CD4-positive, alpha-beta memory T cell (primary cell): Measurements from ENCODE around the gene RABGAP1L. TPM values are rescaled to one million over a fixed set of nuclear protein-coding genes. Genes with fewer than 3 reads are reported as not detected.

ENCODE experiments used
- CTCF ChIA-PET: fragments of 350-600 bp; sonication (Branson Sonifier 250); formaldehyde crosslinking; loops from one replicate; lab custom pipeline; 2021; ENCODE audit warnings: inconsistent platforms; ENCODE audit not compliant: partially characterized antibody; lab: Charles Lee
- POLR2A ChIA-PET: fragments of 350-600 bp; sonication (Branson Sonifier 250); formaldehyde crosslinking; loops from one replicate; lab custom pipeline; 2021; ENCODE audit not compliant: partially characterized antibody; lab: Charles Lee
- DNase-seq, 5 donors: peaks; one replicate each; pipeline versions ENCODE4 v3.0.0 to v3.0.0-alpha.2; 2020 to 2022; ENCODE audit warnings: mixed read lengths in 1 of 5
- H3K27ac ChIP-seq: one replicate; pipeline ENCODE4 v1.7.0; 2013; ENCODE audit warnings: low read depth, low read length
- H3K27me3 ChIP-seq: 2 replicates; pipeline ENCODE4 v1.7.0; 2013; ENCODE audit warnings: mild to moderate bottlenecking, low read length, moderate library complexity; ENCODE audit not compliant: insufficient read depth
- H3K36me3 ChIP-seq: 2 replicates; pipeline ENCODE4 v1.7.0; 2013; ENCODE audit warnings: mild to moderate bottlenecking, low read length, moderate library complexity; ENCODE audit not compliant: insufficient read depth
- H3K4me1 ChIP-seq: 2 replicates; pipeline ENCODE4 v1.7.0; 2013; ENCODE audit warnings: mild to moderate bottlenecking, low read length, moderate library complexity; ENCODE audit not compliant: insufficient read depth
- H3K4me3 ChIP-seq, 2 donors: one replicate each; pipeline ENCODE4 v1.7.0; 2013; ENCODE audit warnings: low read length in 2 of 2, mild to moderate bottlenecking in 1 of 2
- H3K9me3 ChIP-seq, 2 donors: one replicate each; pipeline ENCODE4 v1.7.0; 2013; ENCODE audit warnings: low read length in 2 of 2, control low read depth in 1 of 2; ENCODE audit not compliant: control insufficient read depth in 1 of 2
- H3K27ac Mint-ChIP-seq, 7 donors: one replicate each; pipeline ENCODE4 v1.8.0; 2020 to 2021; ENCODE audit warnings: mixed read lengths in 7 of 7, mild to moderate bottlenecking in 6 of 7, inconsistent platforms in 3 of 7, moderate library complexity in 3 of 7
- H3K27me3 Mint-ChIP-seq, 2 donors: one replicate each; pipeline ENCODE4 v1.8.0; 2020 to 2021; ENCODE audit warnings: mixed read lengths in 2 of 2
- H3K36me3 Mint-ChIP-seq, 2 donors: one replicate each; pipeline ENCODE4 v1.8.0; 2020 to 2021; ENCODE audit warnings: mixed read lengths in 2 of 2, inconsistent platforms in 1 of 2, mild to moderate bottlenecking in 1 of 2
- H3K4me1 Mint-ChIP-seq, 4 donors: one replicate each; pipeline ENCODE4 v1.8.0; 2020 to 2021; ENCODE audit warnings: mixed read lengths in 4 of 4, mild to moderate bottlenecking in 1 of 4
- H3K4me3 Mint-ChIP-seq, 8 donors: one replicate each; pipeline ENCODE4 v1.8.0; 2020 to 2021; ENCODE audit warnings: mixed read lengths in 8 of 8, mild to moderate bottlenecking in 7 of 8, moderate library complexity in 6 of 8, inconsistent platforms in 3 of 8
- H3K9me3 Mint-ChIP-seq, 8 donors: one replicate each; pipeline ENCODE4 v1.8.0; 2020 to 2021; ENCODE audit warnings: mixed read lengths in 8 of 8, mild to moderate bottlenecking in 5 of 8, inconsistent platforms in 3 of 8, moderate library complexity in 1 of 8
- intact Hi-C: fragments of 100-400 bp; cut with micrococcal nuclease; formaldehyde crosslinking; loops from one replicate; pipeline ENCODE4 v1.15.1; 2023
- polyA plus RNA-seq, 2 donors: library from polyadenylated mRNA; unstranded; fragments of 300-500 nt; fragmentation: Illumina TruSeq; gene quantifications; one replicate each; pipeline ENCODE4 v1.2.3, GENCODE V29; 2021
- total RNA-seq, 2 experiments: library from RNA; stranded (reverse); gene quantifications; one replicate each; pipeline ENCODE4 v1.2.3, GENCODE V29; 2021

RABGAP1L gene
- total and polyA plus RNA-seq, 4 experiments from 2014 or later, result 75.7 to 114 (median 96.8) TPM

- Mint-ChIP-seq H3K4me1 (peaks cover 63 to 80% (median 74%) of the 10 kb centered on the region in 4 donors), H3K36me3 (peaks cover 3 to 17% of the 10 kb centered on the region in 2 donors), H3K27me3 (no peaks in the 10 kb centered on the region), H3K27ac (peak overlapping the region; percentile 93 to 99 (median 94)), H3K9me3 (no peaks in the 10 kb centered on the region), H3K4me3 (peak overlapping the region; percentile 65 to 84 (median 76))
- H3K4me3 ChIP-seq, result peak overlapping the region in 1 of 2 donors; percentile 29
- CTCF ChIA-PET, result interaction anchor here (1.0 to 11.2 kb wide), 7 partner anchors 11 to 168 kb away, joined by 3 to 122 read pairs (median 6); partner anchors contain the start of gene CACYBP
- H3K9me3 ChIP-seq, result no peaks in the 10 kb centered on the region
- DNase-seq, result peak in 4 of 5 donors; percentile 39 to 55 (median 46)
- POLR2A ChIA-PET, result interaction anchor here (0.6 to 12.5 kb wide), 16 partner anchors 13 to 1253 kb away, joined by 3 to 315 read pairs (median 6); partner anchors contain the start of genes CACYBP, GAS5, KLHL20 and MRPS14
- no peaks in the 10 kb centered on the region for H3K27me3 ChIP-seq
- H3K4me1 ChIP-seq, result peaks cover 91% of the 10 kb centered on the region
- intact Hi-C loops, result loop anchor here (1.0 to 10.0 kb wide), 6 partner anchors 9 to 1103 kb away; partner anchors contain the start of genes CACYBP, GAS5, RABGAP1L and ZBTB37
- no peaks in the 10 kb centered on the region for H3K36me3 ChIP-seq
- peak overlapping the region; percentile 59 for H3K27ac ChIP-seq
Measured at GRCh38 chr1:174967845-174968705, 808.8 kb downstream of the RABGAP1L start.

- Mint-ChIP-seq H3K4me1 (peaks cover 57 to 73% (median 67%) of the 10 kb centered on the region in 4 donors), H3K27me3 (no peaks in the 10 kb centered on the region), H3K4me3 (peak overlapping the region; percentile 65 to 84 (median 76)), H3K27ac (peak overlapping the region; percentile 93 to 99 (median 94)), H3K9me3 (no peaks in the 10 kb centered on the region), H3K36me3 (peaks cover 7 to 19% of the 10 kb centered on the region in 2 donors)
- CTCF ChIA-PET, result interaction anchor here (0.6 to 11.2 kb wide), 7 partner anchors 11 to 169 kb away, joined by 3 to 122 read pairs (median 5); partner anchors contain the start of gene CACYBP
- Histone ChIP-seq H3K9me3 (no peaks in the 10 kb centered on the region), H3K27me3 (no peaks in the 10 kb centered on the region), H3K36me3 (no peaks in the 10 kb centered on the region), H3K4me1 (peaks cover 84% of the 10 kb centered on the region), H3K27ac (peak overlapping the region; percentile 59), H3K4me3 (peak overlapping the region in 1 of 2 donors; percentile 29)
- peak; percentile 77 to 82 (median 78) for DNase-seq
- intact Hi-C loops, result loop anchor here (1.0 to 10.0 kb wide), 6 partner anchors 9 to 1104 kb away; partner anchors contain the start of genes CACYBP, GAS5, RABGAP1L and ZBTB37
- POLR2A ChIA-PET, result interaction anchor here (0.6 to 12.5 kb wide), 15 partner anchors 12 to 1254 kb away, joined by 3 to 315 read pairs (median 6); partner anchors contain the start of genes CACYBP, GAS5, KLHL20 and MRPS14
Measured at GRCh38 chr1:174968750-174969244, 809.5 kb downstream of the RABGAP1L start.

- DNase-seq, result no peak
- ChIA-PET CTCF (interaction anchor here (1.0 to 11.2 kb wide), 3 partner anchors 10 to 29 kb away, joined by 3 to 122 read pairs (median 4); no protein-coding TSS in a partner anchor), POLR2A (interaction anchor here (1.2 to 12.5 kb wide), 5 partner anchors 11 to 170 kb away, joined by 3 to 315 read pairs (median 20); partner anchors contain the start of gene CACYBP)
- Mint-ChIP-seq H3K9me3 (no peaks in the 10 kb centered on the region), H3K4me1 (peaks cover 54 to 70% (median 62%) of the 10 kb centered on the region in 4 donors), H3K4me3 (peak overlapping the region; percentile 41 to 84 (median 74)), H3K27me3 (no peaks in the 10 kb centered on the region), H3K27ac (peak overlapping the region; percentile 93 to 99 (median 94)), H3K36me3 (peaks cover 16 to 24% of the 10 kb centered on the region in 2 donors)
- Histone ChIP-seq H3K4me1 (peaks cover 72% of the 10 kb centered on the region), H3K36me3 (no peaks in the 10 kb centered on the region), H3K27me3 (no peaks in the 10 kb centered on the region), H3K4me3 (peak overlapping the region in 1 of 2 donors; percentile 29), H3K9me3 (no peaks in the 10 kb centered on the region), H3K27ac (peak overlapping the region; percentile 59)
- intact Hi-C loops, result loop anchor here (5.0 to 10.0 kb wide), 3 partner anchors 93 to 1105 kb away; partner anchors contain the start of genes GAS5, RABGAP1L and ZBTB37
Measured at GRCh38 chr1:174969977-174970376, 810.7 kb downstream of the RABGAP1L start.

- Mint-ChIP-seq H3K27ac (peak overlapping the region; percentile 19 to 85 (median 51)), H3K9me3 (no peaks in the 10 kb centered on the region), H3K27me3 (no peaks in the 10 kb centered on the region), H3K4me3 (peak overlapping the region; percentile 54 to 80 (median 68)), H3K4me1 (peaks cover 48 to 68% (median 59%) of the 10 kb centered on the region in 4 donors), H3K36me3 (peaks cover 31 to 39% of the 10 kb centered on the region in 2 donors)
- no peak for DNase-seq
- ChIA-PET CTCF (interaction anchor here (11.2 kb wide), 1 partner anchor 13 kb away, joined by 122 read pairs; no protein-coding TSS in a partner anchor), POLR2A (interaction anchor here (1.0 to 12.5 kb wide), 6 partner anchors 9 to 171 kb away, joined by 3 to 315 read pairs (median 12); partner anchors contain the start of genes CACYBP and MRPS14)
- intact Hi-C loops, result no loop called here
- no peaks in the 10 kb centered on the region for H3K36me3 ChIP-seq
- H3K4me1 ChIP-seq, result peaks cover 64% of the 10 kb centered on the region
- H3K4me3 ChIP-seq, result no peak overlapping the region
- H3K27ac ChIP-seq, result no peak overlapping the region
- H3K9me3 ChIP-seq, result no peaks in the 10 kb centered on the region
- H3K27me3 ChIP-seq, result no peaks in the 10 kb centered on the region
Measured at GRCh38 chr1:174971466-174971865, 812.1 kb downstream of the RABGAP1L start.

- H3K9me3 Mint-ChIP-seq, result no peaks in the 10 kb centered on the region
- no peak overlapping the region for H3K4me3 ChIP-seq
- no peaks in the 10 kb centered on the region for H3K9me3 ChIP-seq
- H3K27ac ChIP-seq, result no peak overlapping the region
- H3K27me3 Mint-ChIP-seq, result no peaks in the 10 kb centered on the region
- H3K4me1 ChIP-seq, result peaks cover 65% of the 10 kb centered on the region
- no peaks in the 10 kb centered on the region for H3K27me3 ChIP-seq
- DNase-seq, result no peak
- peak overlapping the region in 5 of 8 donors; percentile 7 to 80 (median 67) for H3K4me3 Mint-ChIP-seq
- intact Hi-C loops, result no loop called here
- H3K27ac Mint-ChIP-seq, result peak overlapping the region in 6 of 7 donors; percentile 3 to 85 (median 50)
- H3K36me3 Mint-ChIP-seq, result peaks cover 35 to 43% of the 10 kb centered on the region in 2 donors
- ChIA-PET POLR2A (interaction anchor here (1.0 to 12.5 kb wide), 5 partner anchors 9 to 172 kb away, joined by 3 to 315 read pairs (median 20); partner anchors contain the start of genes CACYBP and MRPS14), CTCF (interaction anchor here (11.2 kb wide), 1 partner anchor 12 kb away, joined by 122 read pairs; no protein-coding TSS in a partner anchor)
- no peaks in the 10 kb centered on the region for H3K36me3 ChIP-seq
- peaks cover 49 to 68% (median 61%) of the 10 kb centered on the region in 4 donors for H3K4me1 Mint-ChIP-seq
Measured at GRCh38 chr1:174971902-174972301, 812.6 kb downstream of the RABGAP1L start.

GRCh38 chr1:174974711-174975119 is 815.4 kb downstream of the RABGAP1L start:
- Mint-ChIP-seq H3K4me1 (peaks cover 39 to 60% (median 54%) of the 10 kb centered on the region in 4 donors), H3K27me3 (no peaks in the 10 kb centered on the region), H3K36me3 (peaks cover 51 to 63% of the 10 kb centered on the region in 2 donors), H3K4me3 (peak overlapping the region in 1 of 8 donors; percentile 17), H3K27ac (peak overlapping the region in 4 of 7 donors; percentile 25 to 75 (median 50)), H3K9me3 (peaks cover 0 to 1% (median 0%) of the 10 kb centered on the region in 8 donors)
- ChIA-PET POLR2A (interaction anchor here (1.4 to 14.3 kb wide), 3 partner anchors 7 to 98 kb away, joined by 3 to 243 read pairs (median 5); no protein-coding TSS in a partner anchor), CTCF (interaction anchor here (0.8 to 1.7 kb wide), 5 partner anchors 8 to 24 kb away, joined by 3 to 8 read pairs (median 3); no protein-coding TSS in a partner anchor)
- Histone ChIP-seq H3K9me3 (no peaks in the 10 kb centered on the region), H3K36me3 (peaks cover 14% of the 10 kb centered on the region), H3K4me3 (no peak overlapping the region), H3K4me1 (peaks cover 44% of the 10 kb centered on the region), H3K27me3 (no peaks in the 10 kb centered on the region), H3K27ac (no peak overlapping the region)
- intact Hi-C loops, result no loop called here
- DNase-seq, result no peak
